Mesothelial cell of epicardium (in vitro differentiated cells): ENCODE data around the gene ECHDC1. TPM values are rescaled to one million over a fixed set of nuclear protein-coding genes. Genes with fewer than 3 reads are reported as not detected.
A peak's percentile ranks its signal among the peaks of the same experiment; 100 is the strongest.
"Not testable (repeated sequence)": the region's sequence is repeated elsewhere in the genome, so short reads cannot be mapped to it uniquely, and the experiment has no call there.

Experiments
- DNase-seq, 2 experiments: peaks; one replicate each; pipeline ENCODE4 v3.0.0; 2021; ENCODE audit warnings: low spot score in 2 of 2; ENCODE audit not compliant: unreplicated experiment in 2 of 2
- H3K27ac Mint-ChIP-seq: 2 replicates; pipeline ENCODE4 v1.8.0; 2021; ENCODE audit warnings: mixed read lengths
- H3K27me3 Mint-ChIP-seq: 2 replicates; pipeline ENCODE4 v1.8.0; 2021; ENCODE audit warnings: low read depth, mixed read lengths
- H3K36me3 Mint-ChIP-seq: 2 replicates; pipeline ENCODE4 v1.8.0; 2021; ENCODE audit warnings: mixed read lengths
- H3K4me1 Mint-ChIP-seq: 2 replicates; pipeline ENCODE4 v1.8.0; 2021; ENCODE audit warnings: mixed read lengths
- H3K4me3 Mint-ChIP-seq: 2 replicates; pipeline ENCODE4 v1.8.0; 2021; ENCODE audit warnings: mild to moderate bottlenecking, moderate library complexity, mixed read lengths
- H3K9me3 Mint-ChIP-seq: 2 replicates; pipeline ENCODE4 v1.8.0; 2021; ENCODE audit warnings: mixed read lengths
- total RNA-seq: library from RNA; stranded (reverse); gene quantifications from 3 replicates; pipeline ENCODE4 v1.2.1, GENCODE V29; 2021
- TF ChIP-seq, protein P1 (sequence below): fragments of 200-600 bp; sonication (generic); IDR thresholded peaks from one replicate; pipeline ENCODE4 v1.5.0; 2021; ENCODE audit warnings: antibody characterized with exemption; ENCODE audit not compliant: unreplicated experiment

ECHDC1 gene
- total RNA-seq, 1 donor from 2014 or later = 52.8 TPM

DNA sequence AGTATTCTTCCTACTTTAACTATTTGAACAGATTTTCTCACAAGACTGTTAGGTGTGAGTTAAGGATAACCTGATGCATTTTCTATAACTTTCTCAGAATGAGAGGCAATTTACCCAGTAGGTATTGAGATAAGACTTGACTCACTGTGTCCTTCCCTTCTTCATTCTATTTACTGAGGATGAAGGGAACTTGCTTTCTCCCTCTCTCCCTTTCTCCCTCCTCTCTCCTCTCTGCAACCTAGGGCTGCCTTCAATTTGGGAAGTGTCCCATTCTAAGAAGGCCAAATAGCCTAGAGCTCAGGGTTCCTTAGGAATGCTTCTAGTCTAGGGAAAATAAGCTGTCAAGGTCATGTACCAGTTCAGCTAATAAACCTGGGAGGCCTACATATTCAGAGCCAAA lies 3.2 kb downstream of the ECHDC1 start:
- no peak for DNase-seq
- Mint-ChIP-seq H3K9me3 (no peaks in the 10 kb centered on the region), H3K4me1 (peaks cover 22% of the 10 kb centered on the region), H3K36me3 (no peaks in the 10 kb centered on the region), H3K27me3 (no peaks in the 10 kb centered on the region), H3K4me3 (no peak overlapping the region), H3K27ac (no peak overlapping the region)
- TF ChIP-seq, protein P1, sequence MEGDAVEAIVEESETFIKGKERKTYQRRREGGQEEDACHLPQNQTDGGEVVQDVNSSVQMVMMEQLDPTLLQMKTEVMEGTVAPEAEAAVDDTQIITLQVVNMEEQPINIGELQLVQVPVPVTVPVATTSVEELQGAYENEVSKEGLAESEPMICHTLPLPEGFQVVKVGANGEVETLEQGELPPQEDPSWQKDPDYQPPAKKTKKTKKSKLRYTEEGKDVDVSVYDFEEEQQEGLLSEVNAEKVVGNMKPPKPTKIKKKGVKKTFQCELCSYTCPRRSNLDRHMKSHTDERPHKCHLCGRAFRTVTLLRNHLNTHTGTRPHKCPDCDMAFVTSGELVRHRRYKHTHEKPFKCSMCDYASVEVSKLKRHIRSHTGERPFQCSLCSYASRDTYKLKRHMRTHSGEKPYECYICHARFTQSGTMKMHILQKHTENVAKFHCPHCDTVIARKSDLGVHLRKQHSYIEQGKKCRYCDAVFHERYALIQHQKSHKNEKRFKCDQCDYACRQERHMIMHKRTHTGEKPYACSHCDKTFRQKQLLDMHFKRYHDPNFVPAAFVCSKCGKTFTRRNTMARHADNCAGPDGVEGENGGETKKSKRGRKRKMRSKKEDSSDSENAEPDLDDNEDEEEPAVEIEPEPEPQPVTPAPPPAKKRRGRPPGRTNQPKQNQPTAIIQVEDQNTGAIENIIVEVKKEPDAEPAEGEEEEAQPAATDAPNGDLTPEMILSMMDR = no peak

DNA sequence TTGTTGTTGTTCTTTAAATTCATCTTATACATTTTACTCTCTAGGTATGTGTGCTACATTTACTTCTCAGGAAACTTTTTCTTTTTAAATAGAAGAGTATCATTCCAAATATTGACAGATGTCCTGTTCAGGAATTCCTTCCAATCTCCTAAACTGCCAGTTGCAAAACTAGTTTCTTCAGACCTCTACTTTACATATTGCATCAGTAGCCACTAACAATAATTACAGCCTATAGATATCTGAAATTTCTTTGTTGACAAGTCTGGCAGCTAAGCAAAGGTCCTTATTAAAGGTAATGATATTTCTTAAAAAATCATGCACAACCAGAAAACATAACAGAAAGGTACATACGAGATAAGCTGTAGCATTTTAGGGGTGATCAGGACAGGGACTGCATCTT lies 4.5 kb downstream of the ECHDC1 start:
- Mint-ChIP-seq H3K27ac (peak overlapping the region; percentile 10), H3K27me3 (no peaks in the 10 kb centered on the region), H3K9me3 (no peaks in the 10 kb centered on the region), H3K4me1 (peaks cover 22% of the 10 kb centered on the region), H3K4me3 (no peak overlapping the region), H3K36me3 (no peaks in the 10 kb centered on the region)
- DNase-seq = no peak
- TF ChIP-seq, protein P1 = no peak

DNA sequence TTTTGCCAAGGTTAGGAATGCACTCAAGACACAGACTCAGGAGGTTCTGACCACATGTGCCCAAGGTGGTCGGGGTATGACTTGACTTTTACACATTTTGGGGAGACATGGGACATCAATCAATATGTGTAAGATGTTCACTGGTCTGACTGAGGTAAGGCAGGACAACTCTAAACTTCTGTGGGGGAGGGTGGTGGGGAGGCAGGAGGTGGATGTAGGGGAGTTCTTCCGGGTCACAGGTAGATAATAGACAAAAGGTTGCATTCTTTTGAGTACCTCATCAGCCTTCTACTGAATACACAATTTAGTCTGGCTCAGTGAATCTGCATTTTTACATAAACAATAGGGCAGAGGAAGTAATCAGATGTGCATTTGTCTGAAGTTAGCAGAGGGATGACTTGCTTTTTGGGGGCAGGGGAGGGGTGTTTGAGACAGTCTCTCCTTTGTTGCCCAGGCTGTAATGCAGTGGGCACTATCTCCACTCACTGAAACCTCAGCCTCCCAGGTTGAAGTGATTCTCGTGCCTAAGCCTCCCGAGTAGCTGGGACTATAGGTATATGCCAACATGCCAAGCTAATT lies 10.9 kb downstream of the ECHDC1 start:
- H3K36me3 Mint-ChIP-seq = peaks cover 6% of the 10 kb centered on the region
- TF ChIP-seq, protein P1 = no peak
- no peaks in the 10 kb centered on the region for H3K27me3 Mint-ChIP-seq
- no peak overlapping the region for H3K4me3 Mint-ChIP-seq
- no peak for DNase-seq
- no peaks in the 10 kb centered on the region for H3K9me3 Mint-ChIP-seq
- H3K4me1 Mint-ChIP-seq = peaks cover 11% of the 10 kb centered on the region
- H3K27ac Mint-ChIP-seq = no peak overlapping the region

DNA sequence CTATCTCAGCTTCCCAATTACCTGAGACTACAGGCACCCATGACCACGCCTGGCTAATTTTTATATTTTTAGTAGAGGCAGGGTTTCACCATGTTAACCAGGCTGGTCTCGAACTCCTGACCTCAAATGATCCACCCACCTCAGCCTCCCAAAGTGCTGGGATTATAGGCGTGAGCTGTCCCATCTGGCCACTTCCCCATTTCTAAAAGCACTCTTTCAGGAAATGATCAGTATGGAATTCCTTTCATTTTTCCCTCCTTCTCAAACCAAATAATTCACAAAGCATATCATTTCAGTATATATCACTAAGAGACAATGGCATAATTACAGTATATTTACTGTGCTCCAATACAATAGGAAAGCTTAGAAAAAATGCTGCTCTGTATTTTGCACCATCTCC lies 12.2 kb downstream of the ECHDC1 start:
- not testable (repeated sequence) for H3K4me3 Mint-ChIP-seq, DNase-seq, H3K36me3 Mint-ChIP-seq, H3K4me1 Mint-ChIP-seq, H3K27me3 Mint-ChIP-seq, H3K9me3 Mint-ChIP-seq, H3K27ac Mint-ChIP-seq

DNA sequence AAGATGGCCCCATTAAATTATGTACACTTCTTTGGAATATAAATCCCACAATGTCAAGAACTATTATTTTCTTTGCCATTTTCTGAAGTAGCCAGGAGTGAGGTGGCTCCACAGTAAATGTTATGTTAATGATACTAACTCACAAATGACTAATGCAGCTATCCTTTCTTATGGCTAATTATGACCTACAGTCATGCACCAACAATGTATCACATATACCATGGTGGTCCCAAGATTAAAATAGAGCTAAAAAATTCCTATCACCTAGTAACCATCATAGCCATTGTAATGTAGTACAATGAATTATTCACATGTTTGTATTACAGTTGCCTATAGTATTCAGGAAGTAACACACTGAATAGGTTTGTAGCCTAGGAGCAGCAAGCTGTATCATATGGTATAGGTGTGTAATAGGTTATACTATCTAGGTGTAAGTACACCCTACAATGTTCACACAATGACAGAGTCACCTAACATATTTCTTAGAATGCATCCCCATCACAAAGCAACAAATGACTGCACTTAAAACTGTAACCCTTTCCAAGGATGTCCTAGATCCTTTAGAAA lies 15.3 kb downstream of the ECHDC1 start:
- H3K9me3 Mint-ChIP-seq = no peaks in the 10 kb centered on the region
- TF ChIP-seq, protein P1 = no peak
- peaks cover 18% of the 10 kb centered on the region for H3K36me3 Mint-ChIP-seq
- H3K4me1 Mint-ChIP-seq = no peaks in the 10 kb centered on the region
- no peak overlapping the region for H3K27ac Mint-ChIP-seq
- no peak for DNase-seq
- no peaks in the 10 kb centered on the region for H3K27me3 Mint-ChIP-seq
- no peak overlapping the region for H3K4me3 Mint-ChIP-seq

DNA sequence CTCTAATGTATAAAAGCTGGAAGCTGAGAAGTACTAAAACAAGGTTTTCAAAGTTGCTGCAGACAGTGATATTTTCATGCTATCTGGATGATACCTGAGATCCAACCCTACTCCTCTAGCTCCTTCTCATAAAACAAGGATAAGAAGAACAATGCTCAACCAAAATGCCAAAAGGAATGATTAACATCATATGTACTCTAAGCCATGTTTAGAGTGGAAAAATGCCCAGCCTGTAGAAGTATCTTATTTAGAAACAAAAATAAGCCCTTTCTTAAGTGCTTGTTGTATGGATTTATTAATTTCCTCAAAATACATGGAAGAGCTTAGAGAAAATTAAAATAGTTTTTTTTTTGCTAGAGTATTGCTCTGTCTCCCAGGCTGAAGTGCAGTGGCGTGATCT lies 23.7 kb downstream of the ECHDC1 start:
- Mint-ChIP-seq H3K9me3 (no peaks in the 10 kb centered on the region), H3K27me3 (no peaks in the 10 kb centered on the region), H3K4me3 (no peak overlapping the region), H3K36me3 (peaks cover 5% of the 10 kb centered on the region), H3K27ac (no peak overlapping the region), H3K4me1 (no peaks in the 10 kb centered on the region)
- TF ChIP-seq, protein P1 = no peak
- DNase-seq = no peak
